ENCODE measurements around the gene DSC3. TPM values are rescaled to one million over a fixed set of nuclear protein-coding genes. Genes with fewer than 3 reads are reported as not detected.

The DSC3 gene
- total and polyA plus RNA-seq, 2 donors = 1.7 to 9.4 TPM

Small RNA genes lying within 50 kb of the gene (small RNA-seq; reads per million reads assigned to genes)
- gene RNU6-857P = not detected

Other genes with a start within 250 kb of the DSC3 start
- 7.1 TPM for gene DSC2, start 59.7 kb upstream of the DSC3 start, total RNA-seq
- 1.6 TPM for gene DSC2, start 59.7 kb upstream of the DSC3 start, polyA plus RNA-seq
- gene DSC1, start 120.1 kb upstream of the DSC3 start, total RNA-seq = 0.16 TPM
- gene DSC1, start 120.1 kb upstream of the DSC3 start, polyA plus RNA-seq = not detected

Data from urinary bladder (tissue), 2 donors.